GM23338 (cell line): ENCODE measurements around the gene PGAP6. TPM values are rescaled to one million over a fixed set of nuclear protein-coding genes. Genes with fewer than 3 reads are reported as not detected.

Experiments used
- ATAC-seq: fragments of 200-7000 bp; cut with Tn5 transposase; 3 replicates; pipeline ENCODE4 v1.9.1; 2020
- DNase-seq: peaks from one replicate; pipeline ENCODE4 v3.0.0-alpha.2; 2015; ENCODE audit warnings: low spot score
- H2AFZ ChIP-seq: fragments of 200-600 bp; sonication (generic); 2 replicates; pipeline ENCODE4 v1.8.0; 2016; ENCODE audit warnings: antibody characterized with exemption, mild to moderate bottlenecking, moderate library complexity
- H3F3A ChIP-seq: fragments of 200-600 bp; sonication (generic); replicated peaks from 2 replicates; pipeline ENCODE4 v1.8.0; 2017; ENCODE audit warnings: antibody characterized with exemption, mixed run types, low read depth
- H3K27ac ChIP-seq: fragments of 200-600 bp; sonication (generic); 2 replicates; pipeline ENCODE4 v1.6.1; 2016; ENCODE audit warnings: low read depth
- H3K27me3 ChIP-seq: fragments of 200-600 bp; sonication (generic); 2 replicates; pipeline ENCODE4 v1.8.0; 2016; ENCODE audit warnings: mild to moderate bottlenecking, mixed run types, moderate library complexity; ENCODE audit not compliant: insufficient read depth
- H3K36me3 ChIP-seq: fragments of 200-600 bp; sonication (generic); 2 replicates; pipeline ENCODE4 v1.8.0; 2016; ENCODE audit warnings: mild to moderate bottlenecking; ENCODE audit not compliant: insufficient read depth
- H3K4me1 ChIP-seq: fragments of 200-600 bp; sonication (generic); 2 replicates; pipeline ENCODE4 v1.8.0; 2016; ENCODE audit warnings: mild to moderate bottlenecking, moderate library complexity; ENCODE audit not compliant: insufficient read depth
- H3K4me2 ChIP-seq: fragments of 200-600 bp; sonication (generic); 2 replicates; pipeline ENCODE4 v1.7.1; 2017; ENCODE audit warnings: mixed run types
- H3K4me3 ChIP-seq: fragments of 200-600 bp; sonication (generic); 2 replicates; pipeline ENCODE4 v1.6.1; 2016; ENCODE audit warnings: mixed run types
- H3K79me2 ChIP-seq: fragments of 200-600 bp; sonication (generic); replicated peaks from 2 replicates; pipeline ENCODE4 v1.8.0; 2017; ENCODE audit warnings: mild to moderate bottlenecking; ENCODE audit not compliant: insufficient read depth
- H3K9me2 ChIP-seq: fragments of 200-600 bp; sonication (generic); 2 replicates; pipeline ENCODE4 v1.8.0; 2017; ENCODE audit not compliant: insufficient read depth
- H4K20me1 ChIP-seq: fragments of 200-600 bp; sonication (generic); replicated peaks from 2 replicates; pipeline ENCODE4 v1.8.0; 2017; ENCODE audit warnings: mild to moderate bottlenecking; ENCODE audit not compliant: insufficient read depth
- H3K27ac Mint-ChIP-seq: 2 replicates; pipeline ENCODE4 v1.8.0; 2020; ENCODE audit warnings: inconsistent platforms, mild to moderate bottlenecking, moderate library complexity, mixed read lengths
- H3K27me3 Mint-ChIP-seq: 3 replicates; pipeline ENCODE4 v1.8.0; 2022; ENCODE audit warnings: low read depth, mild to moderate bottlenecking, moderate library complexity, mixed read lengths, inconsistent platforms; ENCODE audit not compliant: insufficient read depth, poor library complexity
- H3K36me3 Mint-ChIP-seq: 3 replicates; pipeline ENCODE4 v1.8.0; 2021; ENCODE audit warnings: low read depth, mild to moderate bottlenecking, inconsistent platforms, moderate library complexity, mixed read lengths
- H3K4me1 Mint-ChIP-seq: 3 replicates; pipeline ENCODE4 v1.8.0; 2020; ENCODE audit warnings: mild to moderate bottlenecking, inconsistent platforms, mixed read lengths
- H3K4me3 Mint-ChIP-seq: 3 replicates; pipeline ENCODE4 v1.8.0; 2021; ENCODE audit warnings: moderate library complexity, mild to moderate bottlenecking, inconsistent platforms, mixed read lengths
- H3K9me3 Mint-ChIP-seq: 3 replicates; pipeline ENCODE4 v1.8.0; 2020; ENCODE audit warnings: moderate library complexity, mild to moderate bottlenecking, inconsistent platforms, mixed read lengths
- CREB1 ChIP-seq: fragments of 250-450 bp; sonication (Bioruptor Pico); IDR thresholded peaks from 2 replicates; pipeline ENCODE4 v1.5.0; 2020; ENCODE audit warnings: low read depth, mild to moderate bottlenecking, moderate library complexity
- EZH2phosphoT487 ChIP-seq: fragments of 200-600 bp; sonication (generic); IDR thresholded peaks from one replicate; pipeline ENCODE4 v1.8.1; 2018; ENCODE audit warnings: antibody characterized with exemption; ENCODE audit not compliant: unreplicated experiment
- JUNB ChIP-seq: IDR thresholded peaks from one replicate; pipeline ENCODE4 v1.6.1; 2016; ENCODE audit warnings: antibody characterized with exemption; ENCODE audit not compliant: unreplicated experiment
- NANOG ChIP-seq: IDR thresholded peaks from 2 replicates; pipeline ENCODE4 v1.6.1; 2016; ENCODE audit warnings: antibody characterized with exemption, borderline replicate concordance
- POLR2AphosphoS5 ChIP-seq: IDR thresholded peaks from 2 replicates; pipeline ENCODE4 v1.6.1; 2016; ENCODE audit warnings: antibody characterized with exemption, low read depth
- ZNF331 ChIP-seq: fragments of 250-450 bp; sonication (Bioruptor Pico); IDR thresholded peaks from 2 replicates; pipeline ENCODE4 v1.5.0; 2020; ENCODE audit warnings: low read depth, mild to moderate bottlenecking, moderate library complexity
- polyA plus RNA-seq: library from polyadenylated mRNA; unstranded; fragments of >200 nt; fragmentation: Nextera tagmentation; extraction: Ambion mirVana; gene quantifications from 2 replicates; pipeline ENCODE4 v1.2.1, GENCODE V29; 2016
- total RNA-seq: library from RNA; depleted of rRNA; stranded (reverse); fragments of >200 nt; shearing (Covaris generic); gene quantifications from 2 replicates; pipeline ENCODE4 v1.2.3, GENCODE V29; 2014
- TF ChIP-seq, protein P1 (sequence below), 2 experiments: fragments of 200-600 bp in 1 of 2; sonication (generic) in 1 of 2; conservative IDR thresholded peaks; 2 replicates each; pipeline versions ENCODE4 v1.5.1 to v1.6.1; 2016 to 2017; ENCODE audit warnings: antibody characterized with exemption in 2 of 2, low read depth in 2 of 2, mild to moderate bottlenecking in 2 of 2, moderate library complexity in 1 of 2

PGAP6 gene
- total and polyA plus RNA-seq, 2 experiments from 2014 or later, result 25.1 to 112 TPM

DNA sequence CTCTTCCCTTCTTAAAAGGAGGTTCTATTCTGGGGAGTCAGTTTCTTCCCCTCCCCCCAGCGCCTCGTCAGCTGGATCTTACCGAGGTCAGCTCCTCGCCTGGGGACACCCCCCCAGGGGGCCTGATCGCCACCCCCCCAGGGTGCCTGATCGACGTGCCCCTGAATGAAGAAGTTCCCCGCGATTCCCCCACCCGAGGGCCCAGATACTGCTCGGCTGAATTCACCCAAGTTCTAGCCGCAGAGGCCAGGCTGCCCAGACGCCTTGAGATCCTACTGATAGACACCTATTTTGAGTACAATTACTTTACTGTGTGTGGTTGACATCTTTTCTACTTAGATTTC is 45.1 kb upstream of the PGAP6 start:
- peaks cover 51% of the 10 kb centered on the region for H3K79me2 ChIP-seq
- H4K20me1 ChIP-seq, result peaks cover 19% of the 10 kb centered on the region
- Mint-ChIP-seq H3K27ac (no peak overlapping the region), H3K36me3 (peaks cover 9% of the 10 kb centered on the region), H3K9me3 (0 out of 3 replicates have a peak, but pooled peaks cover 4% of the 10 kb centered on the region), H3K4me3 (peak overlapping the region; percentile 77), H3K4me1 (peaks cover 11% of the 10 kb centered on the region), H3K27me3 (peaks cover 42% of the 10 kb centered on the region)
- DNase-seq, result no peak
- H2AFZ ChIP-seq, result no peak overlapping the region
- peaks cover 8% of the 10 kb centered on the region for H3K4me1 ChIP-seq
- peaks cover 43% of the 10 kb centered on the region for H3K27me3 ChIP-seq
- no peak for TF ChIP-seq EZH2phosphoT487
- no peak overlapping the region for H3K27ac ChIP-seq
- no peaks in the 10 kb centered on the region for H3K36me3 ChIP-seq
- peaks cover 9% of the 10 kb centered on the region; the same call in 1 of the 2 replicates for H3F3A ChIP-seq
- H3K9me2 ChIP-seq, result no peaks in the 10 kb centered on the region
- peak overlapping the region; percentile 92 for H3K4me2 ChIP-seq
- peak overlapping the region; percentile 83 for H3K4me3 ChIP-seq
- no peak for ATAC-seq

DNA sequence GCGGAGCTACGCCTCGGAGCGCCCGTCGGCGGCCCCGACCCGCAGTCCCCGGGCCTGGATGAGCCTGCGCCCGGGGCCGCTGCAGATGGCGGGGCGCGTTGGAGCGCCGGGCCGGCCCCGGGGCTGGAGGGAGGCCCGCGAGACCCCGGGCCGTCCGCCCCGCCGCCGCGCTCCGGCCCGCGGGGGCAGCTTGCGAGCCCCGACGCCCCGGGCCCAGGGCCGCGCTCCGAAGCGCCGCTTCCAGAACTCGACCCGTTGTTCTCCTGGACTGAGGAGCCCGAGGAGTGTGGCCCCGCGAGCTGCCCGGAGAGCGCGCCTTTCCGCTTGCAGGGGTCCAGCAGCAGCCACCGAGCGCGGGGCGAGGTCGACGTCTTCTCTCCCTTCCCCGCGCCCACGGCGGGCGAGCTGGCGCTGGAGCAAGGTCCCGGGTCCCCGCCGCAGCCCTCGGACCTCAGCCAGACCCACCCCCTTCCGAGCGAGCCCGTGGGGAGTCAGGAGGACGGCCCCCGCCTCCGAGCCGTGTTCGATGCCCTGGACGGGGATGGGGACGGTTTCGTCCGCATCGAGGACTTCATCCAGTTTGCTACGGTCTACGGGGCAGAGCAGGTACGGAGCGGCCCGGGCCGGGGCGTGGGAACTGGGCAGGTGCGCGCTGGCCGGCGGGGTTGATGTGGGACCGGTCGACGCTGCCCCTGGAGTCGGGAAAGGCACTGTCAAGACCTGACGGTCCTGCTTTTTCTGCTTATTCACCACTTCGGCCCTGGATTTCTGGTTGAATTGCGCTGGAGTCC is 44.5 kb upstream of the PGAP6 start:
- no peak overlapping the region for H3K27ac Mint-ChIP-seq
- Histone ChIP-seq H3K36me3 (no peaks in the 10 kb centered on the region), H3K79me2 (peaks cover 48% of the 10 kb centered on the region), H3K9me2 (no peaks in the 10 kb centered on the region), H3K27ac (no peak overlapping the region), H3K4me3 (peak overlapping the region; percentile 83), H3K4me1 (peaks cover 8% of the 10 kb centered on the region), H3K4me2 (peak overlapping the region; percentile 92), H3F3A (peaks cover 9% of the 10 kb centered on the region; the same call in 1 of the 2 replicates), H3K27me3 (peaks cover 43% of the 10 kb centered on the region), H2AFZ (0 out of 2 replicates have a peak overlapping the region, but pooled peaks have one; percentile 52), H4K20me1 (peaks cover 19% of the 10 kb centered on the region)
- ATAC-seq (peak; percentile 24), DNase-seq (peak; percentile 68)
- H3K9me3 Mint-ChIP-seq, result 0 out of 3 replicates have a peak, but pooled peaks cover 4% of the 10 kb centered on the region
- H3K4me1 Mint-ChIP-seq, result peaks cover 11% of the 10 kb centered on the region
- TF ChIP-seq EZH2phosphoT487, result no peak
- TF ChIP-seq POLR2AphosphoS5, result no peak
- TF ChIP-seq, protein P1, sequence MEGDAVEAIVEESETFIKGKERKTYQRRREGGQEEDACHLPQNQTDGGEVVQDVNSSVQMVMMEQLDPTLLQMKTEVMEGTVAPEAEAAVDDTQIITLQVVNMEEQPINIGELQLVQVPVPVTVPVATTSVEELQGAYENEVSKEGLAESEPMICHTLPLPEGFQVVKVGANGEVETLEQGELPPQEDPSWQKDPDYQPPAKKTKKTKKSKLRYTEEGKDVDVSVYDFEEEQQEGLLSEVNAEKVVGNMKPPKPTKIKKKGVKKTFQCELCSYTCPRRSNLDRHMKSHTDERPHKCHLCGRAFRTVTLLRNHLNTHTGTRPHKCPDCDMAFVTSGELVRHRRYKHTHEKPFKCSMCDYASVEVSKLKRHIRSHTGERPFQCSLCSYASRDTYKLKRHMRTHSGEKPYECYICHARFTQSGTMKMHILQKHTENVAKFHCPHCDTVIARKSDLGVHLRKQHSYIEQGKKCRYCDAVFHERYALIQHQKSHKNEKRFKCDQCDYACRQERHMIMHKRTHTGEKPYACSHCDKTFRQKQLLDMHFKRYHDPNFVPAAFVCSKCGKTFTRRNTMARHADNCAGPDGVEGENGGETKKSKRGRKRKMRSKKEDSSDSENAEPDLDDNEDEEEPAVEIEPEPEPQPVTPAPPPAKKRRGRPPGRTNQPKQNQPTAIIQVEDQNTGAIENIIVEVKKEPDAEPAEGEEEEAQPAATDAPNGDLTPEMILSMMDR (conservative IDR thresholded peaks at IDR 0.05; ENCODE audit: low read depth in 2 of 2), result no peak
- no peak for TF ChIP-seq JUNB
- no peak for TF ChIP-seq CREB1 (CRISPR knock-in tag)
- no peak for TF ChIP-seq NANOG
- H3K36me3 Mint-ChIP-seq, result peaks cover 9% of the 10 kb centered on the region
- peak overlapping the region; percentile 77 for H3K4me3 Mint-ChIP-seq
- H3K27me3 Mint-ChIP-seq, result peaks cover 42% of the 10 kb centered on the region

DNA sequence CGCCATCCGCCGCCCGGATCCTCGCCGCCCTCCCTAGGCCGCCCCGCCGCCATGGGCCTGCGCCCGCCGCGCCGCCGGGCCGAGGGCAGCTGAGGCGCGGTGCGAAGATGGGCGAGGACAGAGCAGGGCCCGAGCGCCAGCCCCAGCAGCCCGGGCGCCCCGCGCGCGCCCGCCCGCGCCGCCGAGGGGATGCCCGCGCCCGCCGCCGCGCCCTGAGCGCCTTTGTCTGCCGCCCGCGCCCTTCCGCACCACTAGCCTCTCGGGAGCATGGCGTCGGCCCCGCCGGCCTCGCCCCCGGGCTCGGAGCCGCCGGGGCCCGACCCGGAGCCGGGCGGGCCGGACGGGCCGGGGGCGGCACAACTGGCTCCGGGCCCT is 43.9 kb upstream of the PGAP6 start:
- Histone ChIP-seq H3K4me3 (peak overlapping the region; percentile 77), H3K27ac (no peak overlapping the region), H3K36me3 (no peaks in the 10 kb centered on the region), H3K4me2 (peak overlapping the region; percentile 94; the same call in 1 of the 2 replicates), H3F3A (peaks cover 9% of the 10 kb centered on the region; the same call in 1 of the 2 replicates), H3K9me2 (no peaks in the 10 kb centered on the region), H3K4me1 (peaks cover 8% of the 10 kb centered on the region), H4K20me1 (peaks cover 19% of the 10 kb centered on the region), H3K79me2 (peaks cover 42% of the 10 kb centered on the region), H2AFZ (no peak overlapping the region), H3K27me3 (peaks cover 43% of the 10 kb centered on the region)
- H3K4me3 Mint-ChIP-seq, result peak overlapping the region; percentile 72; the same call in 2 of the 3 replicates
- H3K9me3 Mint-ChIP-seq, result 0 out of 3 replicates have a peak, but pooled peaks cover 4% of the 10 kb centered on the region
- peaks cover 11% of the 10 kb centered on the region for H3K4me1 Mint-ChIP-seq
- H3K27ac Mint-ChIP-seq, result no peak overlapping the region
- ATAC-seq (peak; percentile 43), DNase-seq (peak; percentile 55)
- peaks cover 9% of the 10 kb centered on the region for H3K36me3 Mint-ChIP-seq
- H3K27me3 Mint-ChIP-seq, result peaks cover 41% of the 10 kb centered on the region
- no peak for TF ChIP-seq ZNF331 (CRISPR knock-in tag)
- no peak for TF ChIP-seq JUNB
